HG02571 (cell line): Measurements from ENCODE around the gene THRA.
"Not testable (repeated sequence)": the region's sequence is repeated elsewhere in the genome, so short reads cannot be mapped to it uniquely, and the experiment has no call there.

ENCODE experiments used
- ATAC-seq: cut with Tn5 transposase; IDR thresholded peaks from one replicate; pipeline ENCODE4 v1.9.1; 2021; ENCODE audit warnings: mild to moderate bottlenecking, moderate library complexity; ENCODE audit not compliant: unreplicated experiment

THRA gene

GRCh38 chr17:40135817-40136216 lies 73.1 kb downstream of the THRA start:
- ATAC-seq = no peak

GRCh38 chr17:40139566-40140058 lies 76.8 kb downstream of the THRA start:
- ATAC-seq = no peak

GRCh38 chr17:40143166-40143565 lies 80.4 kb downstream of the THRA start:
- not testable (repeated sequence) for ATAC-seq
